GM15510 (cell line): ENCODE data around the gene MAP3K5.

Source experiments
- POLR2A ChIP-seq: IDR thresholded peaks from 3 replicates; pipeline ENCODE4 v1.6.1; 2011; ENCODE audit warnings: borderline replicate concordance; ENCODE audit not compliant: insufficient read length; ENCODE audit errors: extremely low read depth

MAP3K5 gene

GRCh38 chr6:136809091-136809860, 17.0 kb upstream of the MAP3K5 start:
- no peak for TF ChIP-seq POLR2A

- no peak for TF ChIP-seq POLR2A
These were observed 11.3 kb upstream of the MAP3K5 start for GRCh38 chr6:136803608-136804007.

GRCh38 chr6:136801581-136801980, 9.3 kb upstream of the MAP3K5 start:
- no peak for TF ChIP-seq POLR2A

- no peak for TF ChIP-seq POLR2A
These were observed 5.8 kb upstream of the MAP3K5 start for GRCh38 chr6:136798044-136798443.

GRCh38 chr6:136795996-136796395, 3.7 kb upstream of the MAP3K5 start:
- no peak for TF ChIP-seq POLR2A

- TF ChIP-seq POLR2A: no peak
These were observed 3.1 kb upstream of the MAP3K5 start for GRCh38 chr6:136795386-136795785.

- no peak for TF ChIP-seq POLR2A
These were observed 1.1 kb upstream of the MAP3K5 start for GRCh38 chr6:136793363-136793762.

- TF ChIP-seq POLR2A: no peak
These were observed 225 bp downstream of the MAP3K5 start for GRCh38 chr6:136792095-136792409.

GRCh38 chr6:136791296-136792094, 782 bp downstream of the MAP3K5 start:
- peak; percentile 76 for TF ChIP-seq POLR2A

- no peak for TF ChIP-seq POLR2A
These were observed 1.6 kb downstream of the MAP3K5 start for GRCh38 chr6:136790411-136791295.

GRCh38 chr6:136788069-136788902, 4.0 kb downstream of the MAP3K5 start:
- no peak for TF ChIP-seq POLR2A

- TF ChIP-seq POLR2A: no peak
These were observed 4.6 kb downstream of the MAP3K5 start for GRCh38 chr6:136787726-136788068.

- no peak for TF ChIP-seq POLR2A
These were observed 5.6 kb downstream of the MAP3K5 start for GRCh38 chr6:136786658-136787057.
